Loucy (cell line): Measurements from ENCODE around the gene ALPK3.

ENCODE experiments used
- H2AFZ ChIP-seq: fragments of 200-600 bp; sonication (generic); 2 replicates; pipeline ENCODE4 v1.6.0; 2016; ENCODE audit warnings: antibody characterized with exemption, mild to moderate bottlenecking, low read length, moderate library complexity
- H3F3A ChIP-seq: fragments of 200-600 bp; 2 replicates; pipeline ENCODE4 v1.6.0; 2016; ENCODE audit warnings: antibody characterized with exemption, low read depth, mild to moderate bottlenecking
- H3K27me3 ChIP-seq: fragments of 200-600 bp; sonication (generic); 2 replicates; pipeline ENCODE4 v1.6.1; 2014; ENCODE audit warnings: low read length, mild to moderate bottlenecking; ENCODE audit not compliant: insufficient read depth, poor library complexity, severe bottlenecking
- H3K36me3 ChIP-seq: fragments of 200-600 bp; sonication (generic); 2 replicates; pipeline ENCODE4 v1.6.1; 2016; ENCODE audit warnings: low read length; ENCODE audit not compliant: insufficient read depth
- H3K4me1 ChIP-seq: fragments of 200-600 bp; sonication (generic); 2 replicates; pipeline ENCODE4 v1.5.1; 2014; ENCODE audit warnings: low read length, mild to moderate bottlenecking; ENCODE audit not compliant: insufficient read depth, poor library complexity, severe bottlenecking
- H3K4me2 ChIP-seq: fragments of 200-600 bp; sonication (generic); 2 replicates; pipeline ENCODE4 v1.6.0; 2014; ENCODE audit warnings: antibody characterized with exemption, low read length, low read depth, mild to moderate bottlenecking; ENCODE audit not compliant: poor library complexity, severe bottlenecking
- H3K4me3 ChIP-seq: fragments of 200-600 bp; sonication (generic); 2 replicates; pipeline ENCODE4 v1.5.1; 2014; ENCODE audit warnings: low read length, mild to moderate bottlenecking, mixed read lengths; ENCODE audit not compliant: poor library complexity, severe bottlenecking
- H3K79me2 ChIP-seq: fragments of 200-600 bp; sonication (generic); 2 replicates; pipeline ENCODE4 v1.6.1; 2014; ENCODE audit warnings: low read length; ENCODE audit not compliant: insufficient read depth
- H3K9ac ChIP-seq: fragments of 200-600 bp; sonication (generic); 2 replicates; pipeline ENCODE4 v1.6.0; 2014; ENCODE audit warnings: mild to moderate bottlenecking, low read depth, low read length, moderate library complexity; ENCODE audit not compliant: poor library complexity, severe bottlenecking
- H3K9me2 ChIP-seq: fragments of 200-600 bp; sonication (generic); replicated peaks from 2 replicates; pipeline ENCODE4 v1.6.1; 2016; ENCODE audit warnings: low read depth, low read length, mixed read lengths
- H3K9me3 ChIP-seq: fragments of 200-600 bp; sonication (generic); 2 replicates; pipeline ENCODE4 v1.6.1; 2014; ENCODE audit warnings: mild to moderate bottlenecking, antibody characterized with exemption, low read length, low read depth; ENCODE audit not compliant: insufficient read depth
- H4K20me1 ChIP-seq: fragments of 200-600 bp; sonication (generic); 2 replicates; pipeline ENCODE4 v1.6.0; 2014; ENCODE audit warnings: antibody characterized with exemption, low read length, mild to moderate bottlenecking; ENCODE audit not compliant: insufficient read depth, poor library complexity, severe bottlenecking
- CTCF ChIP-seq: fragments of 200-600 bp; sonication (generic); conservative IDR thresholded peaks from 2 replicates; pipeline ENCODE4 v1.5.1; 2014; ENCODE audit warnings: mild to moderate bottlenecking, antibody characterized with exemption, low read length
- EZH2phosphoT487 ChIP-seq: fragments of 200-600 bp; IDR thresholded peaks from 2 replicates; pipeline ENCODE4 v1.6.1; 2018; ENCODE audit warnings: antibody characterized with exemption, mild to moderate bottlenecking, moderate library complexity, borderline replicate concordance

The ALPK3 gene

GRCh38 chr15:84780492-84780891 lies 36.7 kb upstream of the ALPK3 start:
- Histone ChIP-seq H3K36me3 (peaks cover 56% of the 10 kb centered on the region; the same call in 1 of the 2 replicates), H3K9ac (no peak overlapping the region), H3K4me1 (no peaks in the 10 kb centered on the region), H4K20me1 (peaks cover 4% of the 10 kb centered on the region), H3K9me2 (no peaks in the 10 kb centered on the region), H3K9me3 (no peaks in the 10 kb centered on the region), H3K4me3 (no peak overlapping the region), H2AFZ (no peak overlapping the region), H3K4me2 (no peak overlapping the region), H3F3A (no peaks in the 10 kb centered on the region), H3K79me2 (peaks cover 38% of the 10 kb centered on the region; the same call in 1 of the 2 replicates), H3K27me3 (no peaks in the 10 kb centered on the region)
- no peak for TF ChIP-seq CTCF
- no peak for TF ChIP-seq EZH2phosphoT487

DNA sequence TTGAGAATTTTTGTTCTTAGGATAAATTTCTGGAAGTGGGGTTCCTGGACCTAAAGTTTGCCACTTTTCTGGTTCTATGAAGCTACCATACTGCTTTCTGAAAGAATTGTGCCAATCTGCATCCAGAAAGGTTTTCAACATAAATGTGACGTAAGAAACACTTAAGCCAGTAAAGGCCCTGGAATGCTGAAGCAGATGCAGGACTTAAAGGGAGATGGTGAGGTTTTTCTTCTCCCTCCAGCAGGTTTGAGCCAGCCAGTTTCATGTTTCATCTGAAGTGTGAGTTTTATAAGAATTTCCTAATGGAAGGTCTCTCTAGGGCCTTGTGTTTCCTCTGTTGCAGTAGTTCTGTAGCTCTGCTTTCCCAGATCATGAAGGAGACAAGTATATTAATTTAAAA lies 35.7 kb upstream of the ALPK3 start:
- TF ChIP-seq EZH2phosphoT487, result no peak
- TF ChIP-seq CTCF, result no peak
- H4K20me1 ChIP-seq, result peaks cover 4% of the 10 kb centered on the region

DNA sequence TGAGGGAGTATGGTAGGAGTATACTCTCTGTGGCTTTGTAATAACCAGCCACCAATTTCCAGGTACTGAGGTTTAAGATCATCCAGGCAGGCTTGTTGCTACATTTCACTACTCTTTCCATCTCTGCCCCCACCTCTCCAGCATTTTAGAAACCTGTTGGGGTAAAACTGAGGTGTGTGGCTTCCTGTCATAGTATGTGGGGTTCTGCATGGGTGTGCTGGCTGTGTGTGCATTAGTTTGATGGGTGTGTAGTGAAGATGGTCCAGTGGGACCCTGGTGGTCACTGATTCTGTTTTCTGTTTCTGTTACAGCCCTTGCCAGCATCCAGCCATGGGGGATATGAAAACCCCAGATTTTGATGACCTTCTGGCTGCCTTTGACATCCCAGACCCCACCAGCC lies 34.8 kb upstream of the ALPK3 start:
- TF ChIP-seq CTCF (no peak), EZH2phosphoT487 (no peak)
- peaks cover 69% of the 10 kb centered on the region; the same call in 1 of the 2 replicates for H3K36me3 ChIP-seq
- H3K4me2 ChIP-seq, result no peak overlapping the region
- H3K9ac ChIP-seq, result no peak overlapping the region
- no peak overlapping the region for H2AFZ ChIP-seq
- peaks cover 38% of the 10 kb centered on the region; the same call in 1 of the 2 replicates for H3K79me2 ChIP-seq
- H3K9me2 ChIP-seq, result no peaks in the 10 kb centered on the region
- H3K9me3 ChIP-seq, result no peaks in the 10 kb centered on the region
- no peaks in the 10 kb centered on the region for H3K27me3 ChIP-seq
- H4K20me1 ChIP-seq, result peaks cover 4% of the 10 kb centered on the region
- H3F3A ChIP-seq, result no peaks in the 10 kb centered on the region
- no peaks in the 10 kb centered on the region for H3K4me1 ChIP-seq
- no peak overlapping the region for H3K4me3 ChIP-seq

More for the DNA sequence above, 35.7 kb upstream of the ALPK3 start:
- H3K9me3 ChIP-seq, result no peaks in the 10 kb centered on the region
- H3K4me1 ChIP-seq, result no peaks in the 10 kb centered on the region
- no peaks in the 10 kb centered on the region for H3K9me2 ChIP-seq
- no peak overlapping the region for H2AFZ ChIP-seq
- H3F3A ChIP-seq, result no peaks in the 10 kb centered on the region
- H3K27me3 ChIP-seq, result no peaks in the 10 kb centered on the region
- H3K4me2 ChIP-seq, result no peak overlapping the region
- H3K4me3 ChIP-seq, result no peak overlapping the region
- H3K36me3 ChIP-seq, result peaks cover 63% of the 10 kb centered on the region; the same call in 1 of the 2 replicates
- peaks cover 38% of the 10 kb centered on the region; the same call in 1 of the 2 replicates for H3K79me2 ChIP-seq
- no peak overlapping the region for H3K9ac ChIP-seq
